ENCODE measurements around the gene NSF.
A peak's percentile ranks its signal among the peaks of the same experiment; 100 is the strongest.
"Not testable (repeated sequence)": the region's sequence is repeated elsewhere in the genome, so short reads cannot be mapped to it uniquely, and the experiment has no call there.

NSF gene

DNA sequence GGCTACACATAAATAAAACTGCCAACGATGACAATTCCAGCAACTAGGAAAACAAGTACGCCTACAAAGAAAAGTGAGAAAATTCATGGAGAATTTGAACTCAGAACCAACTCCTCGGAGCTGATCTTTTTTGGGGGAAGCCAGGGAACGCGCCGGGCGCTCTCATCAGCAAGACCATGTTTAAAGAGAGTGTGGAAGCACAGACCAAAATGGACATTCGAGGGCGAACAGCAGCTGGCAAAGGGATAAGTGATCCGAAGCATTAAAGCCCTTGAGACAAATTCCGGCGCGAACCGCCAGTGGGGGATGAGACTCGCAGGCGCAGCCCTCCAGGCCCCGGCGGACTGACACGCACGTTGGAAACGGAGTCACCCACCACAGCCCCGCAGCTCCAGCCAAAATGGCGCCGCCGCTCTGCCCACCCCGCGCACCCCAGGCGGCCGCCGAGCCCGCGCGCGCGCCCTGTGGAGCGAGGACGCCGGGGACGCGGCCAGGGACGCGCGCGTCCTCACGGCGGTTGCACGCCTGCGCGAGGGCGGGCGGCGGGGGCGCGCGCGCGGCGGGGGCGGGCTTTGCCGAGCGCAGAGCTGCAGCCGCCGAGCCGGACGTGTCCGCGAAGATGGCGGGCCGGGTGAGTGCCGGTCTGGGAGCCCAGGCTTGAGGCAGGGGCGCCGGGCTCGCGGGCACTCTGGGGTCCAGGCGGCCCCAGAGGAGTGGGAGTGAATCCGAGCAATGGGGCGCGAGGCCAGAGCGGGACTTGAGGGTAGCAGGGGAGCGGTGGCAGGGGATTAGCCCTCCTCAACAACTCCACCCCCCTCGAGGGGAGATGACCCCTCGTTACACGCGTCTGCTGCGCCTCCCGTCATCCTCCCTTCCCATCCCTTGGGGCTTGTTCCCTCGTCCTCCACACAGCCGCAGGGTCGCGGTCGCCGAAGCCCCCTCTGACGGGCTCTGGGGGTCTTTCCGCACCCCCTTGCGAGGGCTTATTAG is at the start of gene NSF:
Gene NSF, plus strand, starts transcription at position 513 of the 990 bp plus-strand sequence. Its CDS starts 107 bp downstream, at position 620.
- not testable (repeated sequence) for DNase-seq

DNA sequence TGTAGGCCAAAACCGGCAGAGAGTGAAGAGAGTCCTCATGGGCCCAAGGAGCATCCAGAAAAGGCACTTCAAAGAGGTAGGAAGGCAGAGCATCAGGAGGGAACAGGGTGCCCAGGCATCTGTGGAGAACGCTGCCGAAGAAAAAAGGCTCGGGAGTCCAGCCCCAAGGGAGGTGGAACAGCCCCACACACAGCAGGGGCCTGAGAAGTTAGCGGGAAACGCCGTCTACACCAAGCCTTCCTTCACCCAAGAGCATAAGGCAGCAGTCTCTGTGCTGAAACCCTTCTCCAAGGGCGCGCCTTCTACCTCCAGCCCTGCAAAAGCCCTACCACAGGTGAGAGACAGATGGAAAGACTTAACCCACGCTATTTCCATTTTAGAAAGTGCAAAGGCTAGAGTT is 41.9 kb upstream of the NSF start:
- DNase-seq = peak in 1 of 2 donors; percentile 12

DNA sequence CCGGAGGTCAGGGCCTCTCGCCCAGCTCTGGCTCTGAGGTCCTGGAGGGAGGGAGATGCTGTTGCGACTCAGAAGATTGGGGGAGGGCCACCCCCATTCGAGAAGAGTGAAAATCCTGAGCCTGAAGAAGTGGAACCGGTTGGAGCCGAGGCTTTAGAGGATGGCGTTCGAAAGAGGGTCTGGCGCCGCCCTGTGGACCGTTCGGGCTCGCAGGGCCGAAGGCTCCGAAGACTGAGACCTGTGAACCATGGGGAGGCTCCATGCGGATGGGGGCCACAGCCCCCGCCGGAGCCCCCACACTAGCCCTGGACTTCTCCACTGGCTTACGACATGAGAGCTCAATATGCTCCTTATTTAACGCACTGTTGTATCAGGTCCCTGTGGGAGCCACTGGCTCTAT is 31.3 kb upstream of the NSF start:
- not testable (repeated sequence) for DNase-seq

DNA sequence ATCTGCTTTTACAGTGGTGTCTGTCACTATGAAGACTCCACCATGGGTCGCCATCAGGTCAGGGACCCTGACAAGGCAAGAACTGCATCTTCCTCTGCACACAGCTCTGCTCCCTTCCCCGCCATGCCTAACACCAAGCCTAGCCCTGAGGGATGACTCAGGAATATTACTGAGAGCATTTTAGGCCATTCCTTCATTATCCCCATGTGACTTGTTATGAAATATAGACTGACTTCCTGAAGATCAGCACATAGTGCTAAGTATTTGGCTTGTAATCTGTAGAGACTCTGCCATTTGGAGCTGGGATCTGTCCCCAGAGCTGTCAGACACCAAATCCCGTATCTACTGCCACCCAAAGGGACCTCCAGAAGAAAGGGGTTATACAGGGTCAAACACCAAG is 30.4 kb upstream of the NSF start:
- not testable (repeated sequence) for DNase-seq

DNA sequence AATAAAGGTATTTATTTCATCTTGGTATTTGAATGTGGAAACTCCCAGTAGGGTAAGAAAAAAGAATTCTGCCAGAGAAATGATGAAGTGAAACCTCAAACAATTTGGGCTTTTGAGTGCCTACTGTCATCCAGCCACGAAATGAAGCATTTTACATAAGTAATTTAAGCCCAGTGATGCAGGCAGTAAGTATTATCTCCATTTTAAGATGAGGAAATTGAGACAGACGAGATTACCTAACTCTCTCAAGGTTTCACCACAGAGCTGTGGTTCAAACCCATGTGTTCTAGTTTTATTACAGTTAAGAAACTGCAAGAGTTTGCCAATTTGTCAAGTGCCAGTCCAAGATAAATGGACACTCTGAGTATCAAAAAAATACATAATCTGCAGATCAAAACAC is 24.2 kb upstream of the NSF start:
- not testable (repeated sequence) for DNase-seq

DNA sequence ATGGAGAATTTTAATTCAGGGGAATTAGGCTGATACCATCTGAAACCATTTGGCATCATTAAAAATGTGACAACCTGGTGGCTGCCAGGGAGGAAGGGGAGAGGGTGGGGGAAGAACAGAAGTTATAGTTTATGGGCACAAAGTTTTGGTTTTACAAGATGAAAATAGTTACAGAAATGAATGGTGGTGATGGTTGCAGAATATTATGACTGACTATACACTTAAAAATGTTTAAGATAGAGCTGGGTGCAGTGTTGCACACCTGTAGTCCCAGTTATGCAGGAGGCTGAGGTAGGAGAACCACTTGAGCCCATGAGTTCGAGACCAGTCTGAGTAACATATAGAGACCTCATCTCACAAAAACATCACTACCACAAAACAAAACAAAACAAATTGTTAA is 23.5 kb upstream of the NSF start:
- DNase-seq = not testable (repeated sequence)

DNA sequence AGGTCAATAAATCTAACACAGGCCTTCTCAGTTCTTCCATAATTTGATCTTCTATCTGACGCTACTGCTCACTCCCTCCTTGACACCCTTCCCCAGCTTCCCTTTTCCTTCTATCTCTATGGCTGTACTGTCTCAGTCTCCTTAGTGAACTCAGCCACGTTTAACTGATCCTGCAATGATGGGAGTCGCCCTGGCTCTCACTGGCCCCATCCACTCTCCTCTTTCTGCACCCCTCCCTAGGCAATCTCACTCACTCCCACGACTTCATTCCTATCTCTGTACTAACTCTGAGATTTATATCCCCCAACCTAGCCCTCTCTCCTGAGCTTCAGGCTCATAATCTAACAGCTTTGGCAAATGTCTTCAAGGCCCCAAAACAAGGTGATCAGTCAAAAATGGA is 18.7 kb upstream of the NSF start:
- DNase-seq = not testable (repeated sequence)

DNA sequence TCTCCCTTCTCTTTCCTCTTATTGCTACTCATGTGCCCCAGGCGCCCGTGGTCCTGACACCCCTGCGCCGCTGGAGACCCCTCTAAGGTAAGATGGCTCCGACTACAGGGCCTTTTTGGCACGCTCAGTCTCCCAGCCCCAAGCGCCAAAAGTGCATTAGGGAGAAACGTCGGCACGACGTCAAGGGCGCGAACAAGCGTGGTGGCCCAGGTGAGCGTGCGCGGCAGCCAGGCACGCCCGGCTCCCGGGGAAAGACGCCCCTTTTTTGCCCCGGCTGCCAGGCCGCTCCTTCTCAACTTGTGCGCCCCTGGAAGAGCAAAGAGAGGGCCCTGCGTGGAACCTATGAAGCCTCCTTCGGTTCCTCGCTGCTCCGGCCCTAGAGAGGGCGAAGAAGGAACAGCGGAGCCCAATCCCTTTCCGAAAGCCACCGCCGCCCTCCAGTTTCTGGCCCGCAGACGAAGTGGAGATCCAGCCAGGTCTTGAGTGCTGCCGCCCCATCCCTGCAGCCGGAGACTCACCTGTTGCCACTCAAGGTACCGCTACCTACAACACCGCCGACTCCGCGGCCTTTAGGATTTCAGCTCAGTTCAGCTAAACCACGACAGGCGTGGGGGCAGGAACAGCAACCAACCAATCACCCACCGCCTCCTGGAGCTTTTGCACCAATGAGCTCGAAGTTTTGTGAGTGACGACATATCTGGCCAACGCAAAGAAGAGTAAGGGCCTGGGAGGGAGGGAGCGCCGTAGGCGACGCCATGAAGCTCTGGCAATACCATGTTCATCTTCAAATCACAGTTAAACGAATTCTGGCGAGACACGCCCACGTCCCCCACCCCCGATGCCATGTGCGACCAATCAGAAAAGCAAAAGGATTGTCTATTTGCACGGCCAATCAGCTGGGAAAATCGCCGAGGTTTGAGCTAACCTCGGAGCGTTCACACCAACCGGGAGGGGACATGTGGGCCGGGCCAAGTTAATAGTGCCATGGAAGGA is 11.1 kb upstream of the NSF start, which contains the start of gene ARL17A:
Gene ARL17A, minus strand, starts transcription at position 609 of the 993 bp plus-strand sequence. CDS start 3,369 bp downstream, outside the sequence.
- peak; percentile 94 to 95 for DNase-seq

DNA sequence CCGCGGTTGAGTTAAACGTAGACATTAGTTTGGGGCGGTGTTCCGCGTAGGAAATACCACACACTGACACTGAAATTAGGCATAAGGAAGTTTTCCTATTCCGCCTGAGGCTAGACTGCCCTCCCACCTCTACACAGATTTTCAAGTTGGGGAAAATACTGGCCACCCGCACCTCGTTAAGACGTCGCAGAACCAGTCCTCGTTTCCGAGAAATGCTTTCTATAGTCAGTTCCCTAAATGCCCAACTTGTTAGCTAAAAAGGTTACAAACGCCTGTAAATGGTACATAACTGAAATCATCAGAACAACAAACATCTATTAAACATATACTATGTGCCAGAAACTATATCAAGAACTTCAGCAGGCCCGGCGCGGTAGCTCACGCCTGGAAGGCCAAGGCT is 10.4 kb upstream of the NSF start:
- peak in 1 of 2 donors; percentile 31 for DNase-seq

DNA sequence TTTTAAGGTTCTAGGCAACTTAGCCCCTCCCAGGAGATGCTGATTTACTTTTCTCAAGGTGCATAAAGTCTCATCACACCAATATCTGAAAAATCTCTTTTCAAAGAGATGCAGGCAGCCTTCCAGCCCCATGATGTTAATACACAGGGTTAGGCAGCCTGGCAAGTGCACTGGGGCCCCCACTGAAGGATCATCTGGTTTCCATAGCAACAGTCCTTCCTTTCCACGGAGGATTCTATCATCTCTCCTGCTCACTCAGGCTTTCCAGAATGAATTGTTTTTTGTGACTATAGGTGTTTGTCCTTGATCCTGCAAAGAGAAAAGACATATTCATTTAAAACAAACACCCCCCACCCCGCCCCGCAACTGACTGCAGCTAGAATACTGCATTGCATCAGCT is 5.0 kb upstream of the NSF start:
- DNase-seq = not testable (repeated sequence)

DNA sequence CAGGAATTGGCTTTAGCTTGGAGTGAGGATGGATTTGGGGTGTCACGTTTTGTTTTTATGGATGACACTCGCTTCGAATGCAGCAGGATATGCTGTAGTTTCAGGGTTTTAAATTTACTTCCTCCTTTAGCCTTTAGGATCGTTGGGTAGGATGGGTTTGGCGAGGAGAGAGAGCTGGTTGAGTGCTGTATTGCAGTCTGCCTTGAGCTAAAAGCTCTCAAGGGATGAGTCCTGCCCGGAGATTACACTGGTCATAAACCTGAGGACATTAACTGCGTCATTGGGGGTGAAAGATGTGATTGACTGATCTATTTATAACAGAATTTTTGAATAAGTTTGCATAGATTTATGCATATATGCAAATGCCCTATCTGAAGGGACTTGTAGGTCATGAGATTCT is 863 bp downstream of the NSF start:
- not testable (repeated sequence) for DNase-seq

DNA sequence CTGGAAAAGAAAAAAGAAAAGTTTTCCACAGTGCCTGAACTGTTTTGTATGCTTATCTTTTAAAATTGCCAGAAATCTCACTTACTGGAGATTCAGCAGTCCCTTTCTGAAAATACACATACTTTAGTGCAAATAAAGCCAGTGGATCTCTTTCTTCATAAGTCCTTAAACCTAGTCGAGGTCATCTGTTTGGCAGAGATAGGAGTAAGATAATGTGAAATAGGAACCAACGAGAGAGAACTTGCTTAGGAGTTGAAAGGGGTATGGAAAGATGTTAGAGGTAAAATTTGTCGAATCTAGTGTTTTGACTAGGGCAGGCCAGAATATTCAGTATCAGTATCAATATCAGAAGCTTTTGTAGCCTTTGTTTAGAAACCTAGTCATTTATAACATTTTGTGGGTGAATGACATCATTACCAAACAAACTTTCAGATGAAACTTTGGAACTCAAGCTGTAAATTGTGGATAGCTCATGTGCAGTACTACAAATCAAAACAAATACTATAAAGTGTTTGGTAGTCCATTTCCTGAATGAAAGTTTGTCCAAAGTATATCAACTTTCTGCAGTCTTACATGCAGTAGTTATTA is 8.0 kb downstream of the NSF start:
- DNase-seq = not testable (repeated sequence)

DNA sequence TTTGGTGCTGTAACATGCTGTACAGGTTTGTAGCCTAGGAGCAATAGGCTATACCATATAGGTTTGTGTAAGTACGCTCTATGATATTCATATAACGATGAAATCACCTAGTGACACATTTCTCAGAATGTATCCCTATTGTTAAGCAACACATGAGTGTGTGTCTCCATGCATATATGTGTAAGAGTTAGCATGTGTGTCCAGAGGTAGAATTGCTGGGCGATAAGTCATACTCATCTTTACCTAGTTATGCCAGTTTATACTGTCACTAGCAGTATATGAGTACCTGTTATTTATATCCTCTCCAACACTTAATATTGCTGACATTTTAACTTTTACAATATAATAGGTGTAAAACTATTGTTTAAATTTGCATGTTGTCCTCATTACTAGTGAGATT is 10.3 kb downstream of the NSF start:
- DNase-seq = not testable (repeated sequence)

DNA sequence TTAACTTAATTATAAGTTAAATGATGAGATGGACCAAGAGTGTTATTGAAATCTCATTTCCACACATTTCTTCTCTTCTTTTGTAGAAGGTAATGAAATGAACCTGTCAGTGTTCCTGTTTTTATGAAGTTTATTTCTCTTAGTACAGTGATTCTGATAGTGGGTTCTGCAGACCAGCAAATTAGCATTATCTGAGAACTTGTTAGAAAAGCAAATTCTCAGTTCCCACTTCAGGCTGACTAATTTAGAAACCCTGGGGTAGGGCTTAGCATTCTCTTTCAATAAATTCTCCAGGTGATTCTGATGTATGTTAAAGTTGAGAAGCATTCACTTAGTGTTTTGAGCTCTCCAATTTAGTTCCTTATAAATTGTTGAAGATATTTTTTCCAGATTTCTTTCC is 12.7 kb downstream of the NSF start:
- DNase-seq = not testable (repeated sequence)

DNA sequence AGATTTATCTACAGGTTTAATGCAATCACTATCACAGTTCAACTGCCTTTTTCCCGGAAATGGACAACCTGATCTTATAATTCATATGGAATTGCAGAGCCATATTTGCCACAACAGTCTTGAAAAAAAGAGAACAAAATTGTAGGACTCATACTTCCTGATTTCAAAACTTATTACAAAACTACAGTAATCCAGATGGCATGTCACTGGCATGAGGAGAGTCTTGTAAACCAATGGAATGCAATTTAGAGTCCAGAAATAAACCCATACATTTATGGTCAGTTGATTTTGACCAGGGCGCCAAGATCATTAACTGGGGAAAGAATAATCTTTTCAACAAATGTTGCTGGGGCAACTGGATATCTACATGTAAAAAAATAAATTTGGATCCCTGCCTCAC is 20.8 kb downstream of the NSF start:
- not testable (repeated sequence) for DNase-seq

DNA sequence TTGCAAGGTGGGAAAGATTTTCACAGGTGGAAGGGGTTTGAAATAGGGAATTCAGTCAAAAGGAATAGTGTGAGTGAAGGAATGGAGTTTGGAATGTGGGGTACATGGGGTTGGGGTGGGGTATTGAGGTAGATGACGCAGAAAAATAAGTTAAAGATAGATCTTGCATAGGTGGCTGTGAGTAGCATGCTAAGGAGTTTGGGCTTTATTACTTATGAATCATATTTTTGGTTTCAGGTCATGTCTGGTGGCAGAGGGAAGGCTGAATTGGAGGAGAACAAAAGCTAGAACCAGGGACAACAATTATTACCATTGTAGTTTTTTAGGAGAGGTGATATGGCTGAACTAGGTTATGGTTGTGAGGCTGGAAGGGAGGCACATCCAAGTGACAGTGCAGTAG is 23.4 kb downstream of the NSF start:
- not testable (repeated sequence) for DNase-seq

DNA sequence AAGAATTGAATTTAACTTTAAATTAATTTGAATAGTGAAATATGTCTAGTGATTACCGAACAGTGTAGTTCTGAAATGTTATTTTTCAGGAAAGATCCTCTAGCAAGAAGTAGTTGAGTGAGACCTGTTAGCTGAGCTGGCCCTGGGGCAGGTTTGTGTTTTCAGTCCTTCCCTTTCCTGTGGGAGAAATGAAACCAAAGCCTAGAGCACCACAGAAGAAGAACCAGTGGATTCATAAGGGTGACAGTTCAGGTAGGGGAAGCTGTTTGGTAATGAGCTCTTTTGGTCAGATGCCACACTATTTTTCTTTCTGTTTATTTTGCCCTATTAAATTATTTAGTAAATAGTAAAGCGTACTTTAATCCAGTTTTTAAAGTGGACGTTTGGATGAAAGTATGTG is 26.7 kb downstream of the NSF start:
- DNase-seq = not testable (repeated sequence)

DNA sequence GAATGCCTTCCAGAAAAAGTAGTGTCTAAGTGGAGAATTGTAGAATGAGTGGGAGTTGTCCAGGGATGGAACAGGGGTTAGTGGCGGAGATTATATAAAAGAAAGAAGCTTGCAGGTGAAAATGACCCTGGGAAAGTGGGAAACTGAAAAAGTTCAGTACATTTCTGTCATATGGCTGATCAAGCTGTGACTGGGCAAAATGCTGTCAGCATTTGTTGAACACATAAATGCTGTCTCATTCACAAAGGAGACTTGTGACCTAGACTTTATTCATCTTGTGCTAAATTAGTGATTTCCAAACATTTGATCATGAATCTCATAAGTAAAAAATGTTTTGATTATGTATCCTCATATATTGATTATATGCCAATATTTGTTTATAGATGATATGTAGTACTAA is 28.5 kb downstream of the NSF start:
- not testable (repeated sequence) for DNase-seq

DNA sequence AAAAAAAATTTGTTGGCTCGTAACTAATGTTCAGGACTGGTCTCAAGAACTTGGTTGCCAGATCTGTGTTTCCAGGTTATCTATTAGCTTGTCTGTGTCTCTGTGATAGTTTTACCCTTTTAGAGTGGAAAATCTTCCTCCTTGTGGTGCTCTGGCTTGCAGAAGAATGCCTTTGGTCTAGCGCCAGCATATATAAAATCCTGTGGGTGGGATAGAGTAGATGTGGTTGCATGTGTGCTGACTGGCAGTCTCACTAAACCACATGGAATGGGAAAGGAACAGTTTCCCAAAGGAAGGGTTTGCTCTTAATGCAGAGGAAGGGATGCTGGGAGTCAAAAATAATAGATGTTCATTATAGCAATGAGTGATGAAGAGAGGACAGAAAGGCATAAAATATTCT is 33.3 kb downstream of the NSF start:
- DNase-seq = not testable (repeated sequence)

DNA sequence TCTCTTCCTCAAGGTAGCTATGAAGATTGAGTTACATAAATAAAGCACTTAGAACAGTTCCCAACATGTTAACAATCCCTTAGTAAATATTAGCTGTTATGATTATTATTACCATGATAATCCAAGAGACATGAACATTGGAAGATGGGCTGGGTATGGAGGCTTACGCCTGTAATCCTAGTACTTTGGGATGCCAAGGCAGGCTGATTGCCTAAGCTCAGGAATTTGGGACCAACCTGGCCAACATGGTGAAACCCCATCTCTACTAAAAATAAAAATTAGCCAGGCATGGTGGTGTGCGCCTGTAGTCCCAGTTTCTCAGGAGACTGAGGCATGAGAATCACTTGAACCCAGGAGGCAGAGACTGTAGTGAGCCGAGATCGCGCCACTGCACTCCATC is 34.3 kb downstream of the NSF start:
- DNase-seq = not testable (repeated sequence)

DNA sequence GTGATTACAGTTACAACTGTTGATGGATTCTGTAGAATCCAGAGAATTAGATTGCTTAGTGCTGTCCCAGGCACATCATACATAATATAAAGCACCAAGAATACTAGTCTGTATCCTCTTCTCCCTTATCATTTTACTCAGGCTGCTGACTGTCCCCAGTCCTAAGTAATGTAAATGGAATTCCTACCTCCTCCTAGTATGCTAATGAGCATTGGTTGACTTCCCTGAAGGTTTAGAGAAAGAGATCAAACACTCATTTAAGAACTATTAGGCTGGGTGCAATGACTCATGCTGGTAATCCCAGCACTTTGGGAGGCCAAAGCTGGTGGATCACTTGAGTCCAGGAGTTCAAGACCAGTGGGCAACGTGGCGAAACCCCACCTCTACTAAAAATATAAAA is 37.0 kb downstream of the NSF start:
- not testable (repeated sequence) for DNase-seq

DNA sequence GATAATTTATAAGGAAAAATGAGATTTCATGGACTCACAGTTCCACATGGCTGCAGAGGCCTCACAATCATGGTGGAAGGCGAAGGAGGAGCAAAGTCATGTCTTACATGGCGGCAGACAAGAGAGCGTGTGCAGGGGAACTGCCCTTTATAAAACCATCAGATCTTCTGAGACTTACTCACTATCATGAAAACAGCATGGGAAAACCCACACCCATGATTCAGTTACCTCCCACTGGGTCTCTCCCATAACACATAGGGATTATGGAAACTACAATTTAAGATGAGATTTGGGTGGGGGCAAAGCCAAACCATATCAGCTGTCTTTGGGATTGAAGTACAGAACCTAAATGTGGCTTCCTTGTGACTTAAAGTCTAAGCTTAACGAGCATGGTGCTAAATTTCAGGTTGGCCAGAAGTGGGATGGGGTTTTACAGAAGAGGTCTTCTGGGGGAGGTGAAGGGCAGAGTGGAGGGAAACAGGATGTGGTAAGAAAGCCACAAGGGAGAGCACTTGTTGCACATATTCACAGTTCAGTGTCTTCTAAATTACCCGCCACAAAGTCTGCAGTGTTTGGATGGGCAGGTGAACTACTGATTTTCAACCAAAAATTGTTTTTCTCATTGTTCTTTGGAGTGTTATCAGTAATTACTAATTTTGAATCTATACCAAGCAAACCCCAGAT is 38.4 kb downstream of the NSF start:
- DNase-seq = not testable (repeated sequence)
